Spinal cord (tissue), 10 donors: ENCODE results near the gene COLEC12. TPM values are rescaled to one million over a fixed set of nuclear protein-coding genes. Genes with fewer than 3 reads are reported as not detected.
A peak's percentile ranks its signal among the peaks of the same experiment; 100 is the strongest.

ENCODE experiments used
- DNase-seq, 6 donors: peaks; one replicate each; pipeline versions ENCODE4 v3.0.0 to v3.0.0-alpha.2; 2013 to 2015; ENCODE audit warnings: low spot score in 6 of 6, low read depth in 4 of 6
- H3K27ac ChIP-seq: one replicate; pipeline ENCODE4 v1.5.1; 2013; ENCODE audit warnings: low read depth, low read length, control low read depth
- H3K27me3 ChIP-seq: one replicate; pipeline ENCODE4 v1.6.1; 2013; ENCODE audit warnings: low read length; ENCODE audit not compliant: control insufficient read depth, insufficient read depth
- H3K36me3 ChIP-seq: one replicate; pipeline ENCODE4 v1.6.1; 2013; ENCODE audit warnings: low read length; ENCODE audit not compliant: control insufficient read depth, insufficient read depth
- H3K4me1 ChIP-seq: one replicate; pipeline ENCODE4 v1.6.1; 2013; ENCODE audit warnings: low read length; ENCODE audit not compliant: control insufficient read depth, insufficient read depth
- H3K4me3 ChIP-seq: one replicate; pipeline ENCODE4 v1.5.1; 2013; ENCODE audit warnings: low read depth, low read length, control low read depth
- H3K9me3 ChIP-seq: one replicate; pipeline ENCODE4 v1.6.1; 2013; ENCODE audit warnings: low read length; ENCODE audit not compliant: control insufficient read depth, insufficient read depth
- WGBS: methylation state at CpG from one replicate; pipeline ENCODE4 v1.1.5; 2013; ENCODE audit warnings: missing lambda C conversion rate; ENCODE audit not compliant: insufficient coverage; 5-methylcytosine and 5-hydroxymethylcytosine counted together
- long read RNA-seq, 4 donors: transcript quantifications; one replicate each; lab custom pipeline, GENCODE V29; 2026
- polyA plus RNA-seq, 2 donors: library from polyadenylated mRNA; unstranded; fragments of 120-200 nt; gene quantifications; one replicate each; pipeline ENCODE4 v1.2.1, GENCODE V29; 2013; ENCODE audit not compliant: insufficient read length in 2 of 2
- total RNA-seq, 2 donors: library from RNA; depleted of rRNA in 1 of 2; stranded (reverse); fragments of 120-200 nt in 1 of 2; fragments of >200 nt in 1 of 2; gene quantifications; one replicate each; pipeline versions ENCODE4 v1.2.3 to v1.2.4, GENCODE V29; 2013 to 2014
- donor health status: healthy.

Gene COLEC12
- total RNA-seq (100 to 1,000 TPM in 1 of 2 donors, 10 to 100 TPM in 1; 59.8 to 282 TPM), polyA plus RNA-seq (10 to 100 TPM; 19.2 to 55.0 TPM)
- long read RNA-seq, donor 1, full-length matches to known transcripts = 15 of 64 reads
- long read RNA-seq, donor 1, partial matches to known transcripts = 49 of 64 reads
- long read RNA-seq, donor 1, other reads (novel, unspliced or antisense) = 0 of 64 reads
- long read RNA-seq, donor 2, full-length matches to known transcripts = 2 of 2 reads
- long read RNA-seq, donor 2, partial matches to known transcripts = 0 of 2 reads
- long read RNA-seq, donor 2, other reads (novel, unspliced or antisense) = 0 of 2 reads
- long read RNA-seq, donor 3, full-length matches to known transcripts = 5 of 18 reads
- long read RNA-seq, donor 3, partial matches to known transcripts = 13 of 18 reads
- long read RNA-seq, donor 3, other reads (novel, unspliced or antisense) = 0 of 18 reads
- long read RNA-seq, donor 4, full-length matches to known transcripts = 25 of 119 reads
- long read RNA-seq, donor 4, partial matches to known transcripts = 94 of 119 reads
- long read RNA-seq, donor 4, other reads (novel, unspliced or antisense) = 0 of 119 reads

DNA sequence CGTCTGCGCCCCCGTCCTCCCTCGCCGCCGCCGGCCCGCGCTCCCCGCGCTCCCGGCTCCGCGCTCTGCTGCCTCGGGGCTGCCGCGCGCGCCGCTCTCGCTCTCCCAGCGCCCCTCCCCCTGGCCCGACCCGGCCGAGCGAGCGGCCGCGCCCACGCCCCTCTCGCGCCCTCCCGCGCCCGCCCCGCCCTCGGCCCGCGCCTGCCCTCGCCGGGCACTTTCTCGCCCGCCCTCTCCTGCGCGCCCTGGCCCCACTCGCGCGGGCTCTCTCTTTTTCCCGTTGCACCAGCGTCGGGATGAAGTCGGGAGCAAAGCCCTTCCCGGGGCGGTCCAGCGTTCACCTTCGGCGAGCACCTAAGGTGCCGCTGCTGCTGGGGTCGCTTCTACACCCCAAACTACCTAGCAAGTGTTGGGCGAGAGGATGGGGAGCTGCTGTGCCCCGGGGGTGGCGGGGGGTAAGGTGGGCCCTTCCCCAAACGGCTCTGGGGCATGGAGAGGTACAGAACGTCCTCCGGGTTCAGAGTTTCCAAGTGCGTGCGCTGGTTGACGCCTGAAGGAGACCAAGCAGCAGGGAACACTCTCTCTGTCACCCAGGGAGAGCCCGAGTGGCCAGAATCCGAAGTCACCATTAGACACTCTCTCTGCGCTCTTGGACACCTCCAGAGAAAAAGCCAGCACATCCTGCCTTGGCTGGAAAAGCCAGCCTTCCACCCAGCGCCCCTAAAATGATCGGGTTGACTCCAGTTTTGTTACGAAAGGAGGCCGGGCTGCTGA is at the start of gene COLEC12:
TSS of gene COLEC12 (minus strand) at position 70 of the 774 bp plus-strand sequence. CDS start 187 bp downstream, outside the sequence.
- whole genome bisulfite sequencing = under 1% methylated on average over 72 of the region's 75 CpGs
- DNase-seq = peak in 2 of 6 donors; percentile 52 to 70
- no peaks in the 10 kb centered on the region for H3K36me3 ChIP-seq
- H3K4me3 ChIP-seq = peak within 1 kb of the TSS; percentile 69
- H3K27me3 ChIP-seq = peaks cover 32% of the 10 kb centered on the region
- H3K27ac ChIP-seq = peak within 1 kb of the TSS; percentile 76
- H3K9me3 ChIP-seq = no peaks in the 10 kb centered on the region
- H3K4me1 ChIP-seq = peaks cover 15% of the 10 kb centered on the region

DNA sequence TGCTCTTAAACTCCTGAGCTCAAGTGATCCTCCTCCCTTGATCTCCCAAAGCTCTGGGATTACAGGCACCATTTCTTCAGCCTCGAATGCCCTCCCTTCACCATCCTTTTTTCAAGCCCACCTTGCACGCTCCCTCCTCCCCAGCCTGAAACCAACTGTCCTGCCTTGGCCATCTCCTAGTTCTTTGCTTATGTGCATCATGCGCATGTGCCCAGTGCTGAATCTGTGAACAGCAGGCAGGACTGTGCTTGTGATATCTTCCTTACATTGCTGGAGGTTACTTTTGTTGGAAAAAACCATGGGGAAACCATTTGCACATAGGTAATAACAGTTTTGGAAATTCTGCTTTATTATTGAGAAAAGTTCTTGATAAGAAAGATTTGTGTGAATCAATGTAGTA is 49.5 kb upstream of the COLEC12 start:
- WGBS = 92% methylated on average over 2 of the region's 3 CpGs

DNA sequence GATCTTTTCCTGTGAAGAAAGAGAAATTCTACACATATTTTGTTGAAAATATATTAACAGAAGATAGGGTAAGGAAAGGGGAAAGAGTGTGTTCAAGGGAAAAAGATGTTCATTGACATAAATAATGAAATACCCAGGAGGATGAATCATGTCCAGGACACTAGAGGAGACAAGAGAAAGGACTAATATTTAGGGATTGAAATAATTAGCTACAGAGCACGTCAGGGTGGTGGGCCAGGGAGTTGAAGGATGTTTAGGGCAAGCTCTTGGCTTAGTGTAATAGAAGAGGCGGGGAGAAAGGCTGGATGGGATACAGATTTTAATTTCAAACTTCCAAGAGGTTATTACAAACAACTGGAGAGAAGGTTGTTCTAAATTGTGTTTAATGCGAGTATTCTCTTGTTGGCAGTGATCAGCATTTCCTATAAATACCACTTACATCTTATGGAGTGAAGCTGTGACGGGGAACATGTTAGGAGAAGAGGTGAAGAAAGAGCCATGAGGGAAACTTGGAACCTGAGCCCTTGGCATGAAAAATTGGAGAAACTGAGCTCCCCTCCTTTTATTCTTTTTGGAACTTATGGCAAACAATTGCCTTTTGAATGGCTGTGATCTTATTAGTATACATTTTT is 43.1 kb upstream of the COLEC12 start:
- Histone ChIP-seq H3K4me1 (no peaks in the 10 kb centered on the region), H3K4me3 (no peak overlapping the region), H3K27ac (no peak overlapping the region), H3K36me3 (no peaks in the 10 kb centered on the region), H3K27me3 (no peaks in the 10 kb centered on the region), H3K9me3 (no peaks in the 10 kb centered on the region)
- DNase-seq = peak in 1 of 6 donors; percentile 4
- no CpG with 5 or more reads among the region's 4 CpGs for WGBS

More for the DNA sequence above, 49.5 kb upstream of the COLEC12 start:
- Histone ChIP-seq H3K4me1 (no peaks in the 10 kb centered on the region), H3K27me3 (no peaks in the 10 kb centered on the region), H3K36me3 (no peaks in the 10 kb centered on the region), H3K27ac (no peak overlapping the region), H3K9me3 (no peaks in the 10 kb centered on the region), H3K4me3 (no peak overlapping the region)
- no peak for DNase-seq

DNA sequence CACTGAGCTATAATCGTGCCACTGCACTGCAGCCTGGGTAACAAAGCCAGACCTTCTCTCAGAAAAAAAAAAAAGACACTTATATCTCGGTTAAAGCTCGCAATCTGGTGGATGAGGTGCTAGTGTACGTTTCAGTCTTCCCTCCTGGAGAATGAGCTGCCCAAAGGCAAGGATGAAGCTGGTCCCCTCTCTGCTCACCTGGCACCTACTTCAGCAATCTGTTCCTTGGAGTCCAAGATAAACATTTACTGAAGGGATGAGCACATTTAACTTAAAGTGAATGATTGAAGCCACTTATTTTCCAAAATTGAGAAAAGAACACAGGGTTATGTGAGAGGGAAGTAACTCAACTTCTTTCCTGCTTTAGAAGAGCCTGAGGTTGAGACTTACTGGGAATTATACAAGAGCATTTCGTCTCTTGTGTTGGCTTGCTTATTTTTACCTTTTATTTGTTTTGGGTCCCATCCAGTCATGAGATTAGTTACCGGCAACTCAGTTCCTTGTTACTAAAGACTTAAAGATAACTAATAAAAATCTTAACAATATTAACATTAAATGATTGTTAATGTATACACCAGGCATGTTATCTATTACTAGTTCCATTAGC is 33.6 kb upstream of the COLEC12 start:
- WGBS = no CpG with 5 or more reads among the region's 6 CpGs
- Histone ChIP-seq H3K4me1 (no peaks in the 10 kb centered on the region), H3K4me3 (no peak overlapping the region), H3K9me3 (no peaks in the 10 kb centered on the region), H3K27me3 (no peaks in the 10 kb centered on the region), H3K27ac (no peak overlapping the region), H3K36me3 (no peaks in the 10 kb centered on the region)
- no peak for DNase-seq

DNA sequence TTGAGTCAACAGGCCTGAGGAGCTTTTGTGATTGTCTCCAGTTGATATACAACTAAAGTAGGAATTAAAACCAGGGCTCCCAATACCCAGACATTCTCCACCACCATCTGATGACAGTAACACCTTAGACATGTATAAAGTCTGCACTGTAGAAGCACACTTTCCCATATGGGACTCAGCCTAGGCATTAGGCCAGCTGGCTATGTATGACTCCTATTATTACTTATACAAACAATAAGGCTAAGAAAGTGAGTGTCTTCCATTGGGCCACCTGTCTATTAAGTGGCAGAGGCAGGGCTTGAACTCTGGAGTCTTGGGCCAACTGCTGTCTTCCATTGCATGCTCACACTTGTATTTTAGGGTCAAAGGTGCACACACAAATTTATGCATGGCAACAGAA is 32.1 kb upstream of the COLEC12 start:
- Histone ChIP-seq H3K4me3 (no peak overlapping the region), H3K9me3 (no peaks in the 10 kb centered on the region), H3K4me1 (no peaks in the 10 kb centered on the region), H3K27me3 (no peaks in the 10 kb centered on the region), H3K27ac (no peak overlapping the region), H3K36me3 (no peaks in the 10 kb centered on the region)
- no peak for DNase-seq

DNA sequence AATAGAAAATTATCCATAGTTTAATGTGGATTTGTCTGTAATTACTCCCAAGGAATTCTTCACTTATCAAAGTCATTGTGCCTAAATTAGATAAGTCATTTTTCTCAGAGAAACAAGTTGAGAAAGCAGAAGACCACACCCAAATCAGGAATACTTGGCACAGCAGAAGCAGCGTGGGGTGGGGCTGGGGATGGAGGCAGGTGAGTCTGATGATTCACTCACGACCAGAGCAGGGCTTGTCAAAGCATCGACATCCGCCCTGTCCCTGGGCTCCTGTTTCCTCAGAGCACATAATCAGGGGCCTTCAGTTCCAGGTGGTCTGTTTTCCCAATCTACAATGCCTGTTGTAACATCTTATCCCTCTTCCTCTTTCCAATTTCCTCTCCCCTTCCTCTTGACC is 31.5 kb upstream of the COLEC12 start:
- no peaks in the 10 kb centered on the region for H3K27me3 ChIP-seq
- H3K36me3 ChIP-seq = no peaks in the 10 kb centered on the region
- DNase-seq = no peak
- no peak overlapping the region for H3K27ac ChIP-seq
- H3K4me1 ChIP-seq = no peaks in the 10 kb centered on the region
- H3K4me3 ChIP-seq = no peak overlapping the region
- WGBS = 85% methylated on average over 4 of the region's 4 CpGs
- H3K9me3 ChIP-seq = no peaks in the 10 kb centered on the region

DNA sequence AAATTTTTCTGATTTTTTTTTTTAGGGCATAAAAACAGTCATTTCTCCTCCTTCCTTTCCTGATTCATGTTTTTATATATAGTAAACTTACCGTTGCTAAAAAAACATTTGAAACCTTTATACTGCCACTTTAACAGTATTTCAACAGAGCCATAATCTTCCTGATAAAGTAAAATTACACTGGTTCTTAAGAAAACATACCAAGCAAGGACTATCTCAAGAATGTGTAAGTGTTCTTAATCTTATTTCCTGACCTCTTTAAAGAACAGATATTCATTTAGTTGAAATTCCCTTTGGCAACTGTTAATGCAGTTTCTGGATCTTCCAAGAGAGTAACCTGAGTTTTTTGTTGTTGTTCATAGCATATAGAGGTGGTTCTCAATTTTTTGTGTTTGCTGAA is 26.6 kb upstream of the COLEC12 start:
- no CpG with 5 or more reads among the region's 1 CpG for WGBS
- Histone ChIP-seq H3K9me3 (no peaks in the 10 kb centered on the region), H3K27ac (no peak overlapping the region), H3K4me1 (no peaks in the 10 kb centered on the region), H3K36me3 (no peaks in the 10 kb centered on the region), H3K4me3 (no peak overlapping the region), H3K27me3 (no peaks in the 10 kb centered on the region)
- DNase-seq = no peak

DNA sequence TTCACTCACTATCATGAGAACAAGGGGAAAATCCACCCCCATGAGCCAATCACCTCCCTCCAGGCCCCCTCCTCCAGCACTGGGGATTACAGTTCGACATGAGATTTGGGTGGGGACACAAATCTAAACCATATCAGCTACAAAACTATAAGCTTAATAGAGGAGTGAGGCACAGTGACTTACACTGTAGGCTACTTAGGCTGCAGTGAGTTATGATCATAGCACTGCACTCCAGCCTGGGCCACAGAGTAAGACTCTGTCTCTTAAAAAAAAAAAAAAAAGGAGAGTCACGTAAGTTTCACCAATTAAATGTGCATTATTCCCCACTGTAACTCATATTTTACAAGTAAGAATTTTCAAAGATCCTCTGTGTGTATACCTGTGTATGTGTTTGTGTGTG is 26.2 kb upstream of the COLEC12 start:
- WGBS = no CpG with 5 or more reads among the region's 2 CpGs
- Histone ChIP-seq H3K4me1 (no peaks in the 10 kb centered on the region), H3K27ac (no peak overlapping the region), H3K9me3 (no peaks in the 10 kb centered on the region), H3K4me3 (no peak overlapping the region), H3K27me3 (no peaks in the 10 kb centered on the region), H3K36me3 (no peaks in the 10 kb centered on the region)
- no peak for DNase-seq
